Transverse colon (tissue), 4 donors: ENCODE data around the gene SLC26A8.
A peak's percentile ranks its signal among the peaks of the same experiment; 100 is the strongest.

Source experiments
- CTCF ChIP-seq, 5 experiments: fragments of 200-600 bp in 3 of 5; fragments of 450-650 bp in 2 of 5; sonication (generic) in 3 of 5; IDR thresholded peaks; 1 replicate in 2 of 5; 2 replicates in 3 of 5; pipeline ENCODE4 v1.5.1; 2016 to 2017; ENCODE audit warnings: antibody characterized with exemption in 5 of 5, inconsistent platforms in 3 of 5, mild to moderate bottlenecking in 2 of 5, moderate library complexity in 1 of 5
- EP300 ChIP-seq: sonication (generic); formaldehyde crosslinking; IDR thresholded peaks from one replicate; pipeline ENCODE4 v1.6.1; 2017; ENCODE audit warnings: antibody characterized with exemption, low read depth
- POLR2A ChIP-seq: fragments of 450-650 bp; IDR thresholded peaks from one replicate; pipeline ENCODE4 v1.6.1; 2016; ENCODE audit warnings: antibody characterized with exemption, mild to moderate bottlenecking, moderate library complexity
- POLR2AphosphoS5 ChIP-seq, 3 donors: sonication (generic); formaldehyde crosslinking; IDR thresholded peaks; one replicate each; pipeline ENCODE4 v1.6.1; 2016; ENCODE audit warnings: antibody characterized with exemption in 3 of 3

GRCh38 chr6:36028877-36029324, 4.5 kb upstream of the SLC26A8 start:
- no peak for TF ChIP-seq CTCF (IDR thresholded peaks at IDR 0.05)
- peak in 2 of 3 donors; percentile 57 to 65 for TF ChIP-seq POLR2AphosphoS5 (IDR thresholded peaks at IDR 0.05)
- TF ChIP-seq POLR2A = peak; percentile 19
- TF ChIP-seq EP300 = no peak
